CD14-positive monocyte (primary cell): ENCODE measurements around the gene MYO7B. TPM values are rescaled to one million over a fixed set of nuclear protein-coding genes. Genes with fewer than 3 reads are reported as not detected.

ENCODE experiments used
- DNase-seq, 3 donors: peaks; one replicate each; pipeline ENCODE4 v3.0.0-alpha.2; 2011 to 2022
- H2AFZ ChIP-seq: 2 replicates; pipeline ENCODE4 v1.6.0; 2012; ENCODE audit warnings: mild to moderate bottlenecking, low read depth, low read length, inconsistent platforms; ENCODE audit not compliant: insufficient read depth, poor library complexity, severe bottlenecking
- H3K27ac ChIP-seq, 2 donors: 1 replicate in 1 of 2; 2 replicates in 1 of 2; pipeline ENCODE4 v1.5.1; 2012 to 2013; ENCODE audit warnings: low read length in 2 of 2, control low read depth in 1 of 2, inconsistent platforms in 1 of 2, low read depth in 1 of 2, mild to moderate bottlenecking in 1 of 2
- H3K27me3 ChIP-seq, 2 donors: one replicate each; pipeline versions ENCODE4 v1.6.0 to v1.6.1; 2011 to 2013; ENCODE audit warnings: low read length in 2 of 2; ENCODE audit not compliant: control insufficient read depth in 2 of 2, insufficient read depth in 2 of 2
- H3K36me3 ChIP-seq, 2 donors: replicated peaks in 1 of 2; 1 replicate in 1 of 2; 2 replicates in 1 of 2; pipeline versions ENCODE4 v1.5.1 to v1.6.1; 2012 to 2013; ENCODE audit warnings: low read length in 2 of 2, control low read depth in 1 of 2, inconsistent platforms in 1 of 2, mild to moderate bottlenecking in 1 of 2; ENCODE audit not compliant: insufficient read depth in 2 of 2, control insufficient read depth in 1 of 2
- H3K4me1 ChIP-seq, 2 donors: 1 replicate in 1 of 2; 2 replicates in 1 of 2; pipeline versions ENCODE4 v1.5.1 to v1.6.1; 2012 to 2013; ENCODE audit warnings: low read length in 2 of 2, control low read depth in 1 of 2, inconsistent platforms in 1 of 2, mild to moderate bottlenecking in 1 of 2, moderate library complexity in 1 of 2; ENCODE audit not compliant: insufficient read depth in 2 of 2, control insufficient read depth in 1 of 2
- H3K4me2 ChIP-seq: replicated peaks from 2 replicates; pipeline ENCODE3; 2012; ENCODE audit warnings: low read length, moderate library complexity, mild to moderate bottlenecking; ENCODE audit not compliant: poor library complexity, severe bottlenecking; ENCODE audit errors: extremely low read depth
- H3K4me3 ChIP-seq, 3 experiments: fragments of 200-600 bp in 1 of 3; sonication (generic) in 1 of 3; replicated peaks in 1 of 3; 1 replicate in 2 of 3; 2 replicates in 1 of 3; pipeline ENCODE4 v1.5.1; 2011 to 2013; ENCODE audit warnings: low read length in 3 of 3, mild to moderate bottlenecking in 3 of 3, control low read depth in 2 of 3, low read depth in 2 of 3, inconsistent platforms in 1 of 3, moderate library complexity in 1 of 3
- H3K79me2 ChIP-seq: 2 replicates; pipeline ENCODE4 v1.6.0; 2012; ENCODE audit warnings: mild to moderate bottlenecking, control low read depth, inconsistent platforms, low read length, moderate library complexity; ENCODE audit not compliant: insufficient read depth
- H3K9ac ChIP-seq: 2 replicates; pipeline ENCODE4 v1.6.0; 2017; ENCODE audit warnings: low read length, mild to moderate bottlenecking; ENCODE audit not compliant: insufficient read depth, poor library complexity, severe bottlenecking
- H3K9me3 ChIP-seq, 2 donors: replicated peaks in 1 of 2; 1 replicate in 1 of 2; 2 replicates in 1 of 2; pipeline versions ENCODE4 v1.5.1 to v1.6.1; 2012 to 2013; ENCODE audit warnings: low read length in 2 of 2, control low read depth in 1 of 2; ENCODE audit not compliant: control insufficient read depth in 1 of 2, insufficient read depth in 1 of 2
- H4K20me1 ChIP-seq: 2 replicates; pipeline ENCODE4 v1.6.0; 2012; ENCODE audit warnings: mild to moderate bottlenecking, low read length, control low read depth, moderate library complexity; ENCODE audit not compliant: insufficient read depth
- H3K27ac Mint-ChIP-seq, 7 donors: one replicate each; pipeline ENCODE4 v1.8.0; 2020; ENCODE audit warnings: mild to moderate bottlenecking in 7 of 7, mixed read lengths in 7 of 7, moderate library complexity in 6 of 7, inconsistent platforms in 2 of 7
- H3K27me3 Mint-ChIP-seq, 3 donors: one replicate each; pipeline ENCODE4 v1.8.0; 2021 to 2022; ENCODE audit warnings: low read depth in 3 of 3, mild to moderate bottlenecking in 3 of 3, mixed read lengths in 3 of 3, moderate library complexity in 3 of 3, inconsistent platforms in 1 of 3
- H3K36me3 Mint-ChIP-seq, 2 donors: one replicate each; pipeline ENCODE4 v1.8.0; 2020; ENCODE audit warnings: mixed read lengths in 2 of 2, inconsistent platforms in 1 of 2, mild to moderate bottlenecking in 1 of 2
- H3K4me1 Mint-ChIP-seq: one replicate; pipeline ENCODE4 v1.8.0; 2020; ENCODE audit warnings: mild to moderate bottlenecking, mixed read lengths
- H3K4me3 Mint-ChIP-seq, 2 donors: one replicate each; pipeline ENCODE4 v1.8.0; 2020; ENCODE audit warnings: mild to moderate bottlenecking in 2 of 2, mixed read lengths in 2 of 2, moderate library complexity in 1 of 2
- H3K9me3 Mint-ChIP-seq, 7 donors: one replicate each; pipeline ENCODE4 v1.8.0; 2020 to 2022; ENCODE audit warnings: mixed read lengths in 7 of 7, mild to moderate bottlenecking in 6 of 7, moderate library complexity in 6 of 7, inconsistent platforms in 2 of 7
- CTCF ChIP-seq: fragments of 200-600 bp; IDR thresholded peaks from one replicate; pipeline ENCODE4 v1.8.0; 2022; ENCODE audit warnings: antibody characterized with exemption, mild to moderate bottlenecking
- WGBS: methylation state at CpG from one replicate; pipeline ENCODE4 v1.1.5; 2013; ENCODE audit warnings: missing lambda C conversion rate; ENCODE audit not compliant: insufficient coverage; 5-methylcytosine and 5-hydroxymethylcytosine counted together
- intact Hi-C, 2 donors: fragments of 100-400 bp; cut with micrococcal nuclease; formaldehyde crosslinking; loops; one replicate each; pipeline versions ENCODE4 v1.15.0 to v1.15.1; 2023
- polyA plus RNA-seq, 3 donors: library from polyadenylated mRNA; depleted of rRNA in 1 of 3; unstranded in 2 of 3; stranded (reverse) in 1 of 3; fragments of 300-500 nt in 2 of 3; fragments of >200 nt in 1 of 3; fragmentation: Illumina TruSeq in 2 of 3; gene quantifications; 1 replicate in 2 of 3; 2 replicates in 1 of 3; pipeline ENCODE4 v1.2.3, GENCODE V29; 2012 to 2021

Gene MYO7B
- polyA plus RNA-seq, 3 donors: 7.3 to 9.8 (median 9.0) TPM

GRCh38 chr2:127584516-127585033 is 49.1 kb downstream of the MYO7B start:
- WGBS: 97% methylated on average over 4 of the region's 8 CpGs
- no peak overlapping the region for H3K9ac ChIP-seq

GRCh38 chr2:127585270-127585807 is 49.9 kb downstream of the MYO7B start:
- Mint-ChIP-seq H3K4me3 (no peak overlapping the region), H3K9me3 (peaks cover 0 to 1% (median 0%) of the 10 kb centered on the region in 7 donors), H3K27me3 (peaks cover 0 to 2% (median 0%) of the 10 kb centered on the region in 3 donors), H3K27ac (no peak overlapping the region), H3K36me3 (no peaks in the 10 kb centered on the region), H3K4me1 (peaks cover 3% of the 10 kb centered on the region)
- H3K79me2 ChIP-seq: no peaks in the 10 kb centered on the region
- no peaks in the 10 kb centered on the region for H4K20me1 ChIP-seq
- H3K9me3 ChIP-seq: no peaks in the 10 kb centered on the region
- intact Hi-C loops: no loop called here
- H3K27ac ChIP-seq: no peak overlapping the region
- H3K36me3 ChIP-seq: no peaks in the 10 kb centered on the region
- H3K4me3 ChIP-seq: no peak overlapping the region
- DNase-seq: no peak
- WGBS: 97% methylated on average over 2 of the region's 5 CpGs
- no peak overlapping the region for H3K4me2 ChIP-seq
- TF ChIP-seq CTCF: no peak
- no peak overlapping the region for H3K9ac ChIP-seq
- peaks cover under 1 to 3% of the 10 kb centered on the region in 2 donors for H3K4me1 ChIP-seq
- no peaks in the 10 kb centered on the region for H3K27me3 ChIP-seq
- no peak overlapping the region for H2AFZ ChIP-seq

More at GRCh38 chr2:127584516-127585033, 49.1 kb downstream of the MYO7B start:
- no peak for DNase-seq
- no peaks in the 10 kb centered on the region for H3K36me3 Mint-ChIP-seq
- no peak overlapping the region for H3K27ac Mint-ChIP-seq
- H3K27me3 ChIP-seq: no peaks in the 10 kb centered on the region
- no peak for TF ChIP-seq CTCF
- intact Hi-C loops: no loop called here
- no peaks in the 10 kb centered on the region for H4K20me1 ChIP-seq
- peaks cover 10% of the 10 kb centered on the region for H3K4me1 Mint-ChIP-seq
- no peak overlapping the region for H2AFZ ChIP-seq
- H3K4me1 ChIP-seq: peaks cover 6 to 9% of the 10 kb centered on the region in 2 donors
- H3K79me2 ChIP-seq: no peaks in the 10 kb centered on the region
- no peak overlapping the region for H3K4me3 Mint-ChIP-seq
- no peaks in the 10 kb centered on the region for H3K36me3 ChIP-seq
- H3K9me3 Mint-ChIP-seq: peaks cover 0 to 1% (median 0%) of the 10 kb centered on the region in 7 donors
- H3K4me3 ChIP-seq: no peak overlapping the region
- H3K4me2 ChIP-seq: no peak overlapping the region
- no peaks in the 10 kb centered on the region for H3K9me3 ChIP-seq
- H3K27me3 Mint-ChIP-seq: peaks cover 0 to 2% (median 0%) of the 10 kb centered on the region in 3 donors
- no peak overlapping the region for H3K27ac ChIP-seq
